AML-193 (cell line): ENCODE data around the gene TSPAN32.
A peak's percentile ranks its signal among the peaks of the same experiment; 100 is the strongest.

Source experiments
- DNase-seq, 2 experiments: peaks; one replicate each; lab custom pipeline; 2025; lab: John Stamatoyannopoulos, UW

Gene TSPAN32

GRCh38 chr11:2301631-2302305 is at the start of gene TSPAN32, which contains the start of gene C11orf21:
Gene TSPAN32, plus strand, starts transcription at chr11:2302013. Its CDS starts 137 bp downstream, at chr11:2302150.
Gene C11orf21, minus strand, starts transcription at chr11:2301918. Its CDS starts 110 bp downstream, at chr11:2301808.
- DNase-seq, result peak; percentile 95 to 97

- no peak for DNase-seq
Measured at GRCh38 chr11:2252018-2252417, 49.8 kb upstream of the TSPAN32 start.

DNA sequence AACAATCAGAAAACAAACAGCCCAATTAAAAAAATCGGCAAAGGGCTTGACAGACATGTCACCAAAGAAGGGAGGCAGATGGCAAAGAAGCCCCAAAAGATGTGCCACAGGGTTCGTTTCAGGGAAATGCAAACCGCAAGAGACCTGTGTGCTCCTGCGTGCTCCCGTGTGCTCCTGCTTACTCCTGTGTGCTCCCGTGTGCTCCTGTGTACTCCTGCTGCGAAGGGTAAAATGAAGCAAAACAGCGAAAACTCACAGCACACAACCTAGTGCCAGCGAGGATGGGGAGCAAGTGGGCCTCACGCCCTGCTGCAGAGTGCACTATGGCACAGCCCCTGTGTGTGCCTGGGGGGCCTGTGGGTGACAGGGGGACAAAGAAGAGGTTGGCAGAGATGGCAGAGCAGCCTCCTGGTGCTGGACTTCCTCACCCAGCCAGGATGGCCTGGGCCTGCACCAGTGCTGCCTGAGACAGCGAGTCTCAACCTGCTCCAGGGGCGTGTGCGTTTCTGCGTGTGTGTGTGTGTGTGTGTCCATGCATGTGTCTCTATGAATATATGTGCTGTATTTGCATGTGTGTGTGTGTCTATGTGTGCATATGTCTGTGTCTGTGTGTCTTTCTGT is 45.4 kb upstream of the TSPAN32 start:
- DNase-seq, result no peak

DNA sequence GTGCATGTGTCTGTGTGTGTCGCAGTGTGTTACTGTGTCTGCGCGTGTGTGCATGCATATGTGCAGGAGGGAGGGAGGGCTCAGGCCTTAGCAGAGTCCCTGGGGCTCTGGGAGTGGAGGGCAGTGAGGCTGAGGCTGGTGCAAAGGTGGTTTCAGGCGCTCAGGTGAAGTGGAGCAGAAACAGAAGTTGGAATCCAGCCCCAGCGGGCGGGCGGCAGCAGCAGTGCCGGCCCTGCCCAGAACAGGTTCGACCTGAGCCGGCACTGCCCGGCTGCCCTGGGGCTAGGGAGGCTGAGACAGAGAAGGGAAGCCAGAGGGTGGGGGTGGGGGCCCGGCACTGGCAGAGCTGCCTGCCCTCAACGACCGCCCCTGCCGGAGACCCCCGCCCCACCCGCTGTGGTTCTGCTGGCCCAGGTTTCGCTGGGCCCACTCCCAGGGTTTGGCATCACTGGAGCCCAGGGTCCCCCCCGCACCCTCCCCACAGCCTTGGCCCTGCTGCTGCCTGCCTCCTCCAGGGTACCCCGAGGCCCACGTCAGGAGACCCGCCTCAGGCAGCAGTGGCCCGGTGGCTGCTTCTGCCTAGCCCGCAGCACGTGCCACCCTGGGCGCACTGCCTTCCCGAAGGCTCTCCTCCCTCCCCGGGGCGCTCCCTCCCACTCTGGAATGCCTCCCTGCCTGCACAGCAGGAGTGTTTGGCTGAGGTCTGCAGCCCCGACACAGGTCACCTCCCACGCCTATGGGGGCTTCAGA is 44.7 kb upstream of the TSPAN32 start:
- no peak for DNase-seq

DNA sequence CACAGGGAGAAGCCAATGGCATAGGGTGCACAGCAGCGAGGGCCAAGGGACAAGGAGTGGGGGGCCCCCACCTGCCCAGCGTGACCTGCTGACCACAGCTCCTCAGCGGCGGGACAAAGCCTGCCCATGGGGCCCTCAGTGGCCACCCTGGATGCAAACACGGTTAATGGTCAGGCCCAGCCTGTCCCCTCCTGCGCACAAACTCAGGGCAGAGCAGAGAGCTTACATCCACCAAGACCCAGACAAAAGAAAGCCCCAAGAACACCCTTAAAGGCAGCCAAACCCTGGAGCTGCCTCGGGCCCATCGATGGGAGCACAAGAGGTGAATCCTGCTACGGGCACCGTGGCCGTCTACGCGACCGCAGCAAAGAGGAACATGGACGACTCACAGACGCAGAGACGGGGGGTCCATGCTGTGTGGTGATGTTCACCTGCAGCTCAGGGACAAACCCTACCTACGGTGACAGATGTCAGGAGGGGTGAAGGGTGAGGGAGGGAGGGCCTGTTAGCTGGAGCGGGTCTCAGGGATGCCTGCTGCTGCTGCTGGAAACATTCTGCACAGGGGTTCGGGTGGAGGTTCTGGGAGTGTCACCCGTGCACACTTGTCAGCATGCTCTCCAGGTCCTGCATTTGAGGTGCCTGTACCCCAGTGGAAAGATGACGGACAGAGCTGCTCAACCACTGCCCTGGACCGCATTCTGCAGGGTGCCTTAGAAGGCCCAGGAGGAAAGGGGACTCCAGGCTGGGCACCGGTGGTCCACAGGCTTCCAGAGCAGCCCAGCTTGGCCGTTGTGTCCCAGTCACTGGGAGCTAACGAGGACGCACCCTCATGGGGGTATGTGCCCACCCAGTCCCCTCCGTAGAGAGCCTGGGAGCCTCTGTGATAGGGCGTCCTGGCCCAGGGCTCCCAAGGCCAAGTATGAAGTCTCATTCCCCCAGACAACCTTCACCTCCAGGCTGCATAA is 43.0 kb upstream of the TSPAN32 start:
- DNase-seq, result no peak

- DNase-seq, result no peak
Measured at GRCh38 chr11:2259466-2259830, 42.4 kb upstream of the TSPAN32 start.

GRCh38 chr11:2259897-2260451 is 41.8 kb upstream of the TSPAN32 start:
- DNase-seq, result no peak

DNA sequence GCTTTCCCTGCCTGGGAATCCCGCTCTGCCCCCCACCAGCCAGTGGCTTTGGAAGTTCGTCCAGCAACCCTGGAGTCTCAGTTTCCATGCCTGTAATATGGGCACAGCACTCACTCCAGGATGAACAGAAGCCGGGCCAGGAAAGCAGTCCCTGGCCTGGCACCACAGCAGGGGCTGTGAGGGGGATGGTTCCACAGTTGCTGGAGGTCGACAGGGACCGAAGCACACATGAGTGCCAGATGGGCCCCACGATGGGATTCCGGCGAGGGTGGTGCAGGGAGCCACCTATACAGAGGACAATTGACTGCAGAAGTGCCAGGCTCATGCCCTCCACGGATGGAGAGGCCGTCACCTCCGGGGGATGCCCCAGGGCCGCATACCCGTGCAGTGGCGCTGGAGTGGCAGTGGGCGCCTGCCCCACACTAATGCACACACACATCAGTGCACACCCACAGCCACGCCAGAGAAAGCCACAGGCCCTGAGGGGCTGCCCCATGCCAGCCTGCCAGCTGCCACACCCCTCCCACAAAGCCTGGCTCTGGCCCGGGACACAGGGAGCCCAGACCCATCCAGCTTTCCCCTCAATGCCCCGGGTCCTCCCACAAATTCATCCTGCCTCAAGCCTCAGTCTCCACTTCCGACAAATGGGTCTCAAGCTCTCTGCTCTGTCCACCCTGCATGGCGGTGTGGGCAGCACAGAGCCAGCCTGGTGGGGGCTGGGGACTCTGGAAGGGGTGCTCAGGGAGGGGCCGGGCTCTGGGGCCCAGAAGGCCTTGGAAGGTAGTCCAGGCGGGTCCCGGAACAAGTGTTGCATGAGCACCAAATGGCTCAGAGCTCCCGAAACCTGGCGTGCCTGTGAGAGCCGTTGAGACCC is 41.1 kb upstream of the TSPAN32 start:
- no peak for DNase-seq

DNA sequence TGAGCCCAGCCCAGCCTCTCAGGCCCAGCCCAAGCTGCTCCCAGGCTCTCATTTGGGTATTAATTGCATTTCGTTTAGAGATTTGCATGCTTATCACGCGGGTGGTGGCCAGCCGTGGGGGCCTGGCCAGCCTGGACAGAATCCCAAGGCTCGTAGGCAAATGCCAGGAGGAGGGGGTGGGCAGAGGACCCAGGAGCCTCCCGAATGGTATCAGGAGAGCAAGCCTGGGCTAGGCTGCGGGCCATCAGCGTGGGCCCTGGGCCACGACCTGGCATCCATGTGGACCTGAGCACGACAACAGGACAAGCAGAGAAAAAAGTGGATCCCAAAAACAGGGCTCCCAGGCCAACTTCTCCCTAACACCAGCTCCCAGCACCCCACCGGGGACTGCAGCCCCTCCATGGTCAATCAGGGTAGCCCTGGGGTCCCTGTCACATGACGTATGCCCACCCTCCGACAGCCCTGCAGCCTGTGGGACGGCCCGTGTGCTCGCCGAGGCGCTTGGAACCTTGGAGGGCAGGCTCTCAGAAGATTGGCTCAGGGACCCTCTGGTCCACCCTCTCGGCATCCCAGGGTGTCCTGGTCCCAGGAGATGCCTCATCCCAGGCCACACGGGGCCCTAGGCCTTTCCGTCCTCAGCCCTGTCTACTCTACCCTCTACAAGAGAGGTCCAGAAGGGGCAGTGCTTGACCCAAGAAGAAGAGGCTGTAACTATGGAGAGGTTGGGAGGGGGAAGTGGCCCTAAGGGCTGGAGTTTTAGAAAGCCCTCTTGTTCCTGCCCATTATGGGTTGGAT is 40.2 kb upstream of the TSPAN32 start:
- no peak for DNase-seq

DNA sequence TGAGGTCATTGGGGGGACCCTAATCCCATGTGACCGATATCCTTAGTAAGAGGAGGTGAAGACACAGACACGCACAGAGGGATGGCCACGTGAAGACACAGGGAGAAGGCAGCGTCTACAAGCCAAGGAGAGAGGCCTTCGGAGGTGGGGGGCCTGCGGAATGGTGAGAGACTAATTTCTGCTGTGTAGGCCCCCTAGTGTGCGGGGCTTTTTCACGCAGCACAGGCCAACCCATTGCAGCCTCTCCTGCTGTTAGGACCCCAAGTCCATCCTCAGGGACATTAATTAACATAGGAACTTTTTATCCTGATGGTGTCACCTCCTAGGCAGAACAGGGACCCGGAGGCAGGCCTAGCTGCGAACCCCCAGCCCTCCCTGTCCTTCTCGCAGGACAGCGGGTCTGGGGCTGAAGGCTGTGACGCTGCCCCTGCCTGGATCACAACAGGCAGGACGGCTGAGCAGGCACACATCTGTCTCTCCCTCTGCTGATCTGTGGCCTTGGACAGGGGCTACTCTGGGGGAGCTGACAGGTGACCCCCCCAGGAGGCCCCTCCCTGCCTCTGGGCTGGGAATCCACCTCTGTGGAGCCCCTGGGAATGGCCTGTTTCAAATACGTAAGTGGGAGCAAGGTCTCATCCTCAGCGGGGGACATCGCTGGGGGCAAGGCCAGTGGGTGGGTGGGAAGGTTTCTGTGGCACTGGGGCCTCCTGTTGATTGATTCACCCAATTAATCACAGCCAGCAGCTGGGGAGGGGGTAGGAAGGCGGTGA is 39.3 kb upstream of the TSPAN32 start:
- no peak for DNase-seq

GRCh38 chr11:2263071-2263565 is 38.7 kb upstream of the TSPAN32 start:
- DNase-seq, result no peak

GRCh38 chr11:2263724-2264360 is 38.0 kb upstream of the TSPAN32 start:
- no peak for DNase-seq

DNA sequence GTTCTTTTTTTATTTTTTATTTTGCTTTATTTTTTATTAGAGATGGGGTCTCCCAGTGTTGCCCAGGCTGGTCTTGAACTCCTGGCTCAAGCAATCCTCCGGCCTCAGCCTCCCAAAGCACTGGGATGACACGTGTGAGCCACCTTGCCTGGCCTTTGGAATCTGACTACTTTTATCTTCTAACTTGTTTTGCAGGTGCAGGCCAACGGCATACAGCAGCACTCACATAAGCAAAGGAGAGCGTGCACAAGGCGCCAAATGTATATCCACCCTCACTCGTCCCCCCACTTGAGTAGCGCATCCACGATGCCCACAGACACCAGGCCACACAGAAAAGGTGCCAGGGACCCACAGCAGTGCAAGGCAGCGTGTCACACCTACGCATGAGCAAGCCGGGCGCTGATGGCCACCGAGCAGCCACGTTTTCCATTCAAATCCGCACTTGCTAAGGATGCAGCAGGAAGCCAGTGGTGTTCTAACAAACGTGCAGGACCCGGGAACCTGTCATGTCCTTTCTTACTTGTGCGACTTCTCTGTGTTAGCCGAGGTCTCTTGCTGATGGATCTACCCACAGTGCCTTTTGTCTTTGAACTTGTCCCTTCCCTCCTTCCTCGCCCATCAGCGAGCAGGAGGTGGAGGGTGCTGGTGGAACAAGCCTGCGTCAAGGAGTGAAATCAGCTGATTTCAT is 37.3 kb upstream of the TSPAN32 start:
- no peak for DNase-seq

GRCh38 chr11:2265396-2265795 is 36.4 kb upstream of the TSPAN32 start:
- DNase-seq, result peak; percentile 35 to 50

- DNase-seq, result no peak
Measured at GRCh38 chr11:2265854-2266585, 35.8 kb upstream of the TSPAN32 start.

DNA sequence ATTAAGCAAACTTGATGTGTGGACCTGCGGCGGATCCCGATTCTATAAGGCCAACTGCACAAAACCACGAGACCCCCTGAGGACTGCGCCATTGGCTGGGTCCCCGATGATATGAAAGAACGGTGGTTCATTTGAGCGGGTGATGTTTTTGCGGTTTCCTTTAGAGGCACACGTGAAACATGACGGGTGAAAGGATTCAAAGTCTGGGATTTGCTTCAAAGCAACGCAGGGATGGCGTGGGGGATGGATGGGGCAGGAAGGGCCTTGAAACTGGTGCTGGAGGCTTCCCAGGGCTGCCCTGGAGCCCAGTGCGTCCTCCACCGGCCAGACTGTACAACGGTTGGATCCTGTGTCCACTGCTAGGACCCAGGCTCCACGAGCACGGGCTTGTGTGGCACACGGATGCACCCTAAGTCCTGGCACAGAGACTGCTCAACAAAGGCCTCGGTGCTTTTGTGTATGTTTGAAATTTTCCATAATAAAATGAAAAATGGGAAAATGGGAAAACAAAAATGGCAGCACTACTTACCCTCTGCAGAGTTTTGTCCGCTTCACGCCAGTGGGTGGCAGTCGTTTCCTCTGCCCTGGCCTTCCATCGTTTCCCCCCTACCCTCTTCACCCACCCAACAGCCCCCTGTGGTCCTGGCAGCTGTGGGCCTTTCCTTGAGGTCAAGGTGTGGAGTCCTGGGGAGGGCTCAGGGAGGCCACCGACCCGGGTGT is 35.1 kb upstream of the TSPAN32 start:
- no peak for DNase-seq
